ENCODE data around the gene MGLL.

DNA sequence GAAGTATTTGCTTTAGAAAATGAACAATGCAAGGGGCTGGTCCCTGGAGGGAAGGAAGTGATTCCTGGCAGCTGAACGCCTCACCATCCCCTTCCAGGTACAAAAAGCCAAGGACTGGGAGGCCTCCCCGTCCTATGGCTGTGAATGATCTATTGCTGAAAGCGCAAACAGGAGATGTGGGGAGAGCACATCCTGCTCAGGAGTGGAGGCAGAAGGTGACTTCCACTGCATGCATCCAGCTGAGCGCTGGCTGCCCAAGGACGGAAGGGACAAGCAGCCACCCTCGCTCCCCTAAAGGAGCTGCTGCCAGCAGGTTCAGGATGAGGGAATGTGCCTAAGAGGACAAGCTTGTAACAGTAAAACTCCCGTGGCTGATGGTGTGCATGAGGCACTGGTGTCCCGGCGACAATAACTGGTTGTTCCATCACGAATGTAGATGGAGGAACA, 108.2 kb downstream of the MGLL start:
- TF ChIP-seq, protein P1, sequence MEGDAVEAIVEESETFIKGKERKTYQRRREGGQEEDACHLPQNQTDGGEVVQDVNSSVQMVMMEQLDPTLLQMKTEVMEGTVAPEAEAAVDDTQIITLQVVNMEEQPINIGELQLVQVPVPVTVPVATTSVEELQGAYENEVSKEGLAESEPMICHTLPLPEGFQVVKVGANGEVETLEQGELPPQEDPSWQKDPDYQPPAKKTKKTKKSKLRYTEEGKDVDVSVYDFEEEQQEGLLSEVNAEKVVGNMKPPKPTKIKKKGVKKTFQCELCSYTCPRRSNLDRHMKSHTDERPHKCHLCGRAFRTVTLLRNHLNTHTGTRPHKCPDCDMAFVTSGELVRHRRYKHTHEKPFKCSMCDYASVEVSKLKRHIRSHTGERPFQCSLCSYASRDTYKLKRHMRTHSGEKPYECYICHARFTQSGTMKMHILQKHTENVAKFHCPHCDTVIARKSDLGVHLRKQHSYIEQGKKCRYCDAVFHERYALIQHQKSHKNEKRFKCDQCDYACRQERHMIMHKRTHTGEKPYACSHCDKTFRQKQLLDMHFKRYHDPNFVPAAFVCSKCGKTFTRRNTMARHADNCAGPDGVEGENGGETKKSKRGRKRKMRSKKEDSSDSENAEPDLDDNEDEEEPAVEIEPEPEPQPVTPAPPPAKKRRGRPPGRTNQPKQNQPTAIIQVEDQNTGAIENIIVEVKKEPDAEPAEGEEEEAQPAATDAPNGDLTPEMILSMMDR (IDR thresholded peaks at IDR 0.05): no peak
- TF ChIP-seq EP300 (IDR thresholded peaks at IDR 0.05) (no peak), POLR2AphosphoS5 (IDR thresholded peaks at IDR 0.05) (no peak), POLR2A (IDR thresholded peaks at IDR 0.05) (no peak)

Data from suprapubic skin (tissue), 4 donors.